ENCODE data around the gene MMP23B. TPM values are rescaled to one million over a fixed set of nuclear protein-coding genes. Genes with fewer than 3 reads are reported as not detected.

Gene MMP23B
- total and polyA plus RNA-seq, 7 donors, result 1.8 to 58.7 (median 3.6) TPM

GRCh38 chr1:1627829-1628753, 3.9 kb upstream of the MMP23B start:
- Histone ChIP-seq H3K4me1 (peaks cover 0 to 25% (median 20%) of the 10 kb centered on the region in 4 donors), H3K36me3 (peaks cover 0 to 43% (median 10%) of the 10 kb centered on the region in 4 donors), H3K4me3 (no peak overlapping the region), H3K9me3 (no peaks in the 10 kb centered on the region), H3K27me3 (peaks cover 17 to 40% (median 36%) of the 10 kb centered on the region in 3 donors), H3K27ac (no peak overlapping the region)
- WGBS, 2 donors, result 90 to 94% methylated on average over 53 of the region's 53 CpGs
- TF ChIP-seq POLR2A (IDR thresholded peaks at IDR 0.05) (no peak), EP300 (IDR thresholded peaks at IDR 0.05) (no peak), POLR2AphosphoS5 (IDR thresholded peaks at IDR 0.05) (no peak)
- TF ChIP-seq, protein P1, sequence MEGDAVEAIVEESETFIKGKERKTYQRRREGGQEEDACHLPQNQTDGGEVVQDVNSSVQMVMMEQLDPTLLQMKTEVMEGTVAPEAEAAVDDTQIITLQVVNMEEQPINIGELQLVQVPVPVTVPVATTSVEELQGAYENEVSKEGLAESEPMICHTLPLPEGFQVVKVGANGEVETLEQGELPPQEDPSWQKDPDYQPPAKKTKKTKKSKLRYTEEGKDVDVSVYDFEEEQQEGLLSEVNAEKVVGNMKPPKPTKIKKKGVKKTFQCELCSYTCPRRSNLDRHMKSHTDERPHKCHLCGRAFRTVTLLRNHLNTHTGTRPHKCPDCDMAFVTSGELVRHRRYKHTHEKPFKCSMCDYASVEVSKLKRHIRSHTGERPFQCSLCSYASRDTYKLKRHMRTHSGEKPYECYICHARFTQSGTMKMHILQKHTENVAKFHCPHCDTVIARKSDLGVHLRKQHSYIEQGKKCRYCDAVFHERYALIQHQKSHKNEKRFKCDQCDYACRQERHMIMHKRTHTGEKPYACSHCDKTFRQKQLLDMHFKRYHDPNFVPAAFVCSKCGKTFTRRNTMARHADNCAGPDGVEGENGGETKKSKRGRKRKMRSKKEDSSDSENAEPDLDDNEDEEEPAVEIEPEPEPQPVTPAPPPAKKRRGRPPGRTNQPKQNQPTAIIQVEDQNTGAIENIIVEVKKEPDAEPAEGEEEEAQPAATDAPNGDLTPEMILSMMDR (IDR thresholded peaks at IDR 0.05), result no peak
- intact Hi-C loops (cut with DNase I), result no loop called here
- DNase-seq, result peak; percentile 65

DNA sequence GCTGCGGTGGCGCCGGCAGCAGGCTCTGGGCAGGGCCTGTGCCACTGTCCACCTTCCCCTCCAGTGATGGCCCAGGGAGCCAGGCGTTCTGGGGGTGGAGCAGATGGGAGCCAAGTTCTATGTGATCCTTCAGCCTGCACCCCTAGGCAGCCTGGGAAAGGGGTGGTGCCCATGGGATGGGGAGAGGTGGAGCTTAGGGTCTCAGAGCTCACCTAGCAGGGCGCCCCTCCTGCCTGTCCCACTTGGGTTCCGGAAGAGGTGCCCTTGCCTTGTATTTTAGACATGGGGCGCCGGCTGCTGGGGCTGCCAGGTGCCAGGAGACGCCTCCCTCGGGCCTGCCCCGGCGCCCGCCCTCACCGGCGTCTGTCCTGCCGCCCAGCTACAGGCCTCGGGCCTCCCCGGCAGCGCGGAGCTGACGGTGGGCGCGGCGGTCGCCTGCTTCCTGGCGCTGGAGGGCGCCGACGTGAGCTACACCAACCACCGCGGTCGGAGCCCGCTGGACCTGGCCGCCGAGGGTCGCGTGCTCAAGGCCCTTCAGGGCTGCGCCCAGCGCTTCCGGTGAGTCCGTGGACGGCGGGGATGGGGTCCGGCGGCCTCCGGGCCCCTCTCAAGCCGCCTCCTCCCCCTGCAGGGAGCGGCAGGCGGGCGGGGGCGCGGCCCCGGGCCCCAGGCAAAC, 3.1 kb upstream of the MMP23B start:
- DNase-seq, result peak; percentile 60
- H3K36me3 ChIP-seq, result peaks cover 0 to 42% (median 10%) of the 10 kb centered on the region in 4 donors
- H3K4me3 ChIP-seq, result no peak overlapping the region
- no peaks in the 10 kb centered on the region for H3K9me3 ChIP-seq
- peaks cover 17 to 40% (median 36%) of the 10 kb centered on the region in 3 donors for H3K27me3 ChIP-seq
- H3K27ac ChIP-seq, result no peak overlapping the region
- H3K4me1 ChIP-seq, result peaks cover 0 to 25% (median 20%) of the 10 kb centered on the region in 4 donors
- intact Hi-C loops (cut with DNase I), result no loop called here
- 51 to 85% methylated on average over 53 of the region's 53 CpGs for WGBS, 2 donors
- no peak for TF ChIP-seq POLR2AphosphoS5 (IDR thresholded peaks at IDR 0.05)
- TF ChIP-seq EP300 (IDR thresholded peaks at IDR 0.05), result no peak
- TF ChIP-seq, protein P1 (IDR thresholded peaks at IDR 0.05), result no peak
- TF ChIP-seq POLR2A (IDR thresholded peaks at IDR 0.05), result no peak

GRCh38 chr1:1629430-1630190, 2.4 kb upstream of the MMP23B start:
- TF ChIP-seq, protein P1 (IDR thresholded peaks at IDR 0.05), result no peak
- TF ChIP-seq POLR2A (IDR thresholded peaks at IDR 0.05) (no peak), POLR2AphosphoS5 (IDR thresholded peaks at IDR 0.05) (no peak), EP300 (IDR thresholded peaks at IDR 0.05) (no peak)
- no peaks in the 10 kb centered on the region for H3K9me3 ChIP-seq
- DNase-seq, result peak; percentile 71
- H3K27me3 ChIP-seq, result peaks cover 17 to 40% (median 36%) of the 10 kb centered on the region in 3 donors
- WGBS, 2 donors, result 42 to 73% methylated on average over 48 of the region's 48 CpGs
- H3K4me3 ChIP-seq, result no peak overlapping the region
- peak overlapping the region in 1 of 4 donors; percentile 78 for H3K27ac ChIP-seq
- intact Hi-C loops (cut with DNase I), result no loop called here
- peaks cover 0 to 34% (median 10%) of the 10 kb centered on the region in 4 donors for H3K36me3 ChIP-seq
- H3K4me1 ChIP-seq, result peaks cover 0 to 25% (median 20%) of the 10 kb centered on the region in 4 donors

- DNase-seq, result peak; percentile 89
- H3K4me3 ChIP-seq, result peak overlapping the region in 3 of 4 donors; percentile 28 to 46 (median 36)
- H3K27me3 ChIP-seq, result peaks cover 17 to 40% (median 36%) of the 10 kb centered on the region in 3 donors
- intact Hi-C loops (cut with DNase I), result no loop called here
- TF ChIP-seq, protein P1 (IDR thresholded peaks at IDR 0.05), result no peak
- TF ChIP-seq EP300 (IDR thresholded peaks at IDR 0.05), result no peak
- TF ChIP-seq POLR2A (IDR thresholded peaks at IDR 0.05), result no peak
- TF ChIP-seq POLR2AphosphoS5 (IDR thresholded peaks at IDR 0.05), result peak in 3 of 4 donors; percentile 40 to 45 (median 40)
- H3K9me3 ChIP-seq, result no peaks in the 10 kb centered on the region
- peak overlapping the region; percentile 70 to 85 (median 74) for H3K27ac ChIP-seq
- 6 to 10% methylated on average over 81 of the region's 81 CpGs for WGBS, 2 donors
- peaks cover 0 to 29% (median 10%) of the 10 kb centered on the region in 4 donors for H3K36me3 ChIP-seq
- H3K4me1 ChIP-seq, result peaks cover 0 to 25% (median 20%) of the 10 kb centered on the region in 4 donors
These were observed 1.6 kb upstream of the MMP23B start for GRCh38 chr1:1630191-1630964.

Data from sigmoid colon (tissue), 7 donors.